Keratinocyte (primary cell): ENCODE data around the gene RBMS3.

ENCODE experiments used
- CTCF ChIP-seq, 3 experiments: IDR thresholded peaks in 1 of 3; conservative IDR thresholded peaks in 1 of 3; optimal IDR thresholded peaks in 1 of 3; 2 replicates in 2 of 3; 3 replicates in 1 of 3; pipeline versions ENCODE3 to v1.5.1; 2011; ENCODE audit warnings: low read length in 3 of 3, mild to moderate bottlenecking in 3 of 3, moderate library complexity in 2 of 3, control low read depth in 1 of 3, inconsistent platforms in 1 of 3; ENCODE audit not compliant: insufficient read depth in 2 of 3; ENCODE audit errors: extremely low read depth in 1 of 3
- EZH2 ChIP-seq: IDR thresholded peaks from one replicate; pipeline ENCODE4 v1.6.1; 2012; ENCODE audit warnings: inconsistent platforms, mild to moderate bottlenecking, low read length, moderate library complexity

GRCh38 chr3:29914861-29915524, 634.1 kb downstream of the RBMS3 start:
- TF ChIP-seq EZH2 = no peak
- no peak for TF ChIP-seq CTCF (optimal IDR thresholded peaks at IDR 0.05 in 1 of 3, IDR thresholded peaks at IDR 0.05 in 1 of 3, conservative IDR thresholded peaks at IDR 0.05 in 1 of 3; ENCODE audit: extremely low read depth in 1 of 3, insufficient read depth in 2 of 3, low read length in 3 of 3)
